Prostate gland (tissue), 2 donors: Measurements from ENCODE around the gene MST1R. TPM values are rescaled to one million over a fixed set of nuclear protein-coding genes. Genes with fewer than 3 reads are reported as not detected.
A peak's percentile ranks its signal among the peaks of the same experiment; 100 is the strongest.

ENCODE experiments used
- DNase-seq: peaks from one replicate; pipeline ENCODE4 v3.0.0-alpha.2; 2019; ENCODE audit warnings: low spot score
- H3K27ac ChIP-seq, 2 donors: fragments of 200-600 bp; sonication (generic); 2 replicates each; pipeline ENCODE4 v1.5.1; 2017 to 2019
- H3K27me3 ChIP-seq: fragments of 200-600 bp; sonication (generic); replicated peaks from 2 replicates; pipeline ENCODE4 v1.5.1; 2019; ENCODE audit not compliant: insufficient read depth
- H3K36me3 ChIP-seq, 2 donors: fragments of 200-600 bp; sonication (generic); 1 replicate in 1 of 2; 2 replicates in 1 of 2; pipeline versions ENCODE4 v1.5.1 to v1.8.1; 2017 to 2019
- H3K4me1 ChIP-seq: fragments of 200-600 bp; sonication (generic); replicated peaks from 2 replicates; pipeline ENCODE4 v1.5.1; 2019
- H3K4me3 ChIP-seq, 2 donors: fragments of 200-600 bp; sonication (generic); 2 replicates each; pipeline ENCODE4 v1.5.1; 2017 to 2019
- H3K9me3 ChIP-seq: fragments of 200-600 bp; sonication (generic); 2 replicates; pipeline ENCODE4 v1.5.1; 2017
- CTCF ChIP-seq, 4 experiments: fragments of 200-600 bp in 2 of 4; fragments of 450-650 bp in 2 of 4; sonication (generic) in 2 of 4; IDR thresholded peaks; 1 replicate in 3 of 4; 2 replicates in 1 of 4; pipeline ENCODE4 v1.5.1; 2016 to 2019; ENCODE audit warnings: antibody characterized with exemption in 4 of 4, mild to moderate bottlenecking in 2 of 4, moderate library complexity in 2 of 4
- POLR2A ChIP-seq: fragments of 450-650 bp; IDR thresholded peaks from one replicate; pipeline ENCODE4 v1.6.1; 2016; ENCODE audit warnings: antibody characterized with exemption, mild to moderate bottlenecking
- POLR2AphosphoS5 ChIP-seq: sonication (generic); formaldehyde crosslinking; IDR thresholded peaks from one replicate; pipeline ENCODE4 v1.6.1; 2017; ENCODE audit warnings: antibody characterized with exemption
- whole genome bisulfite sequencing: methylation state at CpG from one replicate; pipeline ENCODE4 v1.1.5; 2018; 5-methylcytosine and 5-hydroxymethylcytosine counted together
- intact Hi-C: fragments of 100-400 bp; cut with DNase I; formaldehyde crosslinking; loops from one replicate; pipeline ENCODE4 v1.14.2; 2022
- total RNA-seq, 2 donors: library from RNA; depleted of rRNA; stranded (reverse); fragments of >200 nt; gene quantifications; one replicate each; pipeline ENCODE4 v1.1.0, GENCODE V29; 2016

The MST1R gene
- total RNA-seq, 2 donors from 2014 or later: 1.5 to 5.5 TPM

- no peak overlapping the region for H3K4me3 ChIP-seq
- H3K27me3 ChIP-seq: no peaks in the 10 kb centered on the region
- H3K4me1 ChIP-seq: peaks cover 6% of the 10 kb centered on the region
- no peaks in the 10 kb centered on the region for H3K9me3 ChIP-seq
- 49% methylated on average over 11 of the region's 11 CpGs for WGBS
- DNase-seq: no peak
- peak overlapping the region; percentile 45 to 55 for H3K27ac ChIP-seq
- intact Hi-C loops: no loop called here
- H3K36me3 ChIP-seq: no peaks in the 10 kb centered on the region
- TF ChIP-seq POLR2A (no peak), CTCF (IDR thresholded peaks at IDR 0.05) (no peak), POLR2AphosphoS5 (no peak)
These were observed 2.0 kb downstream of the MST1R start for GRCh38 chr3:49901366-49902339.

- H3K27ac ChIP-seq: peak overlapping the region; percentile 45 to 55
- H3K9me3 ChIP-seq: no peaks in the 10 kb centered on the region
- DNase-seq: peak; percentile 73
- H3K27me3 ChIP-seq: no peaks in the 10 kb centered on the region
- H3K36me3 ChIP-seq: no peaks in the 10 kb centered on the region
- TF ChIP-seq POLR2AphosphoS5 (peak; percentile 56), CTCF (IDR thresholded peaks at IDR 0.05) (peak in 1 of 4 experiments; percentile 16), POLR2A (no peak)
- intact Hi-C loops: no loop called here
- 48% methylated on average over 8 of the region's 8 CpGs for WGBS
- H3K4me3 ChIP-seq: no peak overlapping the region
- peaks cover 4% of the 10 kb centered on the region for H3K4me1 ChIP-seq
These were observed 3.1 kb downstream of the MST1R start for GRCh38 chr3:49900491-49901153.

GRCh38 chr3:49899815-49900214 lies 3.9 kb downstream of the MST1R start:
- H3K27ac ChIP-seq: no peak overlapping the region
- no peaks in the 10 kb centered on the region for H3K27me3 ChIP-seq
- peaks cover 4% of the 10 kb centered on the region for H3K4me1 ChIP-seq
- no peak for DNase-seq
- no peaks in the 10 kb centered on the region for H3K36me3 ChIP-seq
- intact Hi-C loops: no loop called here
- TF ChIP-seq CTCF (IDR thresholded peaks at IDR 0.05) (no peak), POLR2AphosphoS5 (no peak), POLR2A (no peak)
- WGBS: 83% methylated on average over 5 of the region's 5 CpGs
- H3K9me3 ChIP-seq: no peaks in the 10 kb centered on the region
- H3K4me3 ChIP-seq: no peak overlapping the region

GRCh38 chr3:49898991-49899390 lies 4.7 kb downstream of the MST1R start:
- no peak for DNase-seq
- WGBS: 86% methylated on average over 6 of the region's 6 CpGs

More at GRCh38 chr3:49898991-49899390, 4.7 kb downstream of the MST1R start:
- H3K9me3 ChIP-seq: no peaks in the 10 kb centered on the region
- H3K36me3 ChIP-seq: no peaks in the 10 kb centered on the region
- peaks cover 4% of the 10 kb centered on the region for H3K4me1 ChIP-seq
- H3K27me3 ChIP-seq: no peaks in the 10 kb centered on the region
- intact Hi-C loops: no loop called here
- no peak overlapping the region for H3K4me3 ChIP-seq
- TF ChIP-seq POLR2A (no peak), POLR2AphosphoS5 (no peak), CTCF (IDR thresholded peaks at IDR 0.05) (no peak)
- no peak overlapping the region for H3K27ac ChIP-seq
